HT-29 (cell line): Measurements from ENCODE around the gene ORAI3. TPM values are rescaled to one million over a fixed set of nuclear protein-coding genes. Genes with fewer than 3 reads are reported as not detected.

Experiments used
- DNase-seq: peaks from one replicate; pipeline ENCODE4 v3.0.0-alpha.2; 2015; ENCODE audit warnings: low spot score
- total RNA-seq: library from RNA; depleted of rRNA; stranded (reverse); fragments of >200 nt; shearing (Covaris generic); gene quantifications from 2 replicates; pipeline ENCODE4 v1.2.3, GENCODE V29; 2014

Gene ORAI3
- total RNA-seq, 1 experiment from 2014 or later, result 22.9 TPM

DNA sequence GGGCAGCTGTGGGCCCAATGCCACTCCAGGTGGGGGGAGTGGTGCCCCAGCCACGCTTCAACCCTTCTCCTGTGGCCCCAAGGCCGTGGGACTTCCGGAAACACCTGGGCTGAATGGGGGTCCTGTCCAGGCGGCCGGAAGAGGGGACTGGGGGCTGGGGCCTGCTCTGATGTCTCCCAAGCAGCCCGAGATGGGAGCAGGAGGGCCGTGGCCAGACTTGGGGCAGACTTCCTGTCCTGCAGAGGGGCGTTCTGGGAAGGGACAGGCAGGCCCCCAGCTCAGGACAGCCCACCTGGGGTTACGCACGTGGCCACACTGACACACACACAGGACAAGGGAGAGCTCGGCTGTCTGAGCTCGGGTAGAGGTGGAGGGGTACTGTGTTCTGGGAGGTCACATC is 41.2 kb downstream of the ORAI3 start:
- no peak for DNase-seq

DNA sequence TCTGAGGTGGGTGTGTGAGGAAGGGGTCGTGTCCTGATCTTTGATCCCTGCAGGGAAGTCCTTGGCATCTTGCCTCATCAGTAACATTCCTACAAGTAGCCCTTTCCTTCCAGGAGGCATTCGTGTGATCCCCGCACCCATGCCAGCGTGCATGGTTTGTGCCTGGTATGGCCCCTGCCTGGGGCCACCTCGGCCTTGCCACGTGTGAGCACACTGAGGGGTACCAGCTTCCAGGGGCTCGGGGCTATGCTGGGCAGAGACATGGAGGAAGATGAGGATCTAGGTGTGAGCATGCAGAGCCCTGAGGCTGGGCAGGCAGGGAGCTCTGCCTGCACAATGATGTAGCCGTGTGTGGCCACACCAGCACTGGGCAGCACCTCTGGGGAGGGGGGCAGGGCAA is 42.2 kb downstream of the ORAI3 start:
- no peak for DNase-seq

DNA sequence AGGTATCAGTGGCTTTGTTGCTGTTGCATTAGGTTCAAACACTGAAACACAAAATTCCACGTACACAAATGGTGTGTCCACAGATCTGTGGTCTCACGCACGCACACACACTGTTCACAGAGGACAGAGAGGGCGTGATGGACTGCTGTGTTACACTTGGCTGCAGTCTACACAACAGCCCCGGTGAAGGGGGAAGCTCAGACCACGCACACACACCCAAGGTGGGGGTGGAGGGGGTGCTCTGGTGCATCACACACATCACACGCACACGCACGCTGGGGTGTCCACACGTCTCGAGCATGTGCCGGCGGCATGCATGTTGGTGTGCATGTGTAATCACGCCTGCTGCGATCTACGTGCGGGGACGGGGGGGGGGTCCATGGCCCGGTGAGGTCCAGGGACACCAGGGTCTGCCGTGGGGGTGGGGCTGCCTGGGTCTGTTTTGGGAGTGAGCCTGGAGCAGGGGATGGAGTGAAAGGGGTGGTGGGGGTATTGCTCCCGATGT is 43.5 kb downstream of the ORAI3 start:
- DNase-seq, result no peak

DNA sequence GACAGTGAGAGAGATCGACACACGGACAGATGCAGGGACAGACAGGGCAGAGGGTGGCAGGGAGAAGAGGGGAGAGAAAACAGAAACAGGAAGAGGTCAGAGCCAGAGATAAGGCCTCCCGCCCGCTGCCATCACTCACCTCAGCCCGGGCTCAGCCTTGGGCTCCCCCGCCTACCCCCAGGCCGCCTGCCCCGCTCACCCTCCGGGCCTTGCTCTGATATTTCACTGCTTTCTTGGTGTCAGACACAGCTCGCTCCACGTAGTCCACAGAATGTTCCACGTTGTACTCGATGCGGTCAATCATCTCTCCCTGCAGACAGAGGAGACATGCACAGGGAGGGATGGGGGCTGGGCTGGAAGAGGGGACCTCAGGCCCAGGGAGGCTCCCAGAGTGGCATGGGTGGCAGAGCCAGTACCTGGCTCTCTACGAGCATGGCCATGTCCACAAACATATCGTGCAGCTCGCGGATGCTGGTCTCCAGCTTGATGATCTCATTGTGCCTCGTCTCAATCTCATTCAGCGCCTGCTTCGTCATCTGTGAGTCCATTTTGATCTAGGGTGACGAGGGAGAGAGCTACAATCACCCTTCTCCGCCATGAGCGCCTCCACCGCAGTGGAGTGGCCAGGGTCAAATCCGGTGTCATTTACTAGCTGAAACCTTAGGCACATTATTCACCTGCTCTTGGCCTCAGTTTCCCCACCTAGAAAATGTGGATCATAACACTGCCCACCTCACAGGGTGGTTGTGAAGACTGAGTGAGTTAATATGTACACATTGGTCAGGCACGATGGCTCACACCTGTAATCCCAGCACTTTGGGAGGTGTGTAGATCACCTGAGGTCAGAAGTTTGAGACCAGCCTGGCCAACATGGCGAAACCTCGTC is 44.3 kb downstream of the ORAI3 start:
- no peak for DNase-seq

DNA sequence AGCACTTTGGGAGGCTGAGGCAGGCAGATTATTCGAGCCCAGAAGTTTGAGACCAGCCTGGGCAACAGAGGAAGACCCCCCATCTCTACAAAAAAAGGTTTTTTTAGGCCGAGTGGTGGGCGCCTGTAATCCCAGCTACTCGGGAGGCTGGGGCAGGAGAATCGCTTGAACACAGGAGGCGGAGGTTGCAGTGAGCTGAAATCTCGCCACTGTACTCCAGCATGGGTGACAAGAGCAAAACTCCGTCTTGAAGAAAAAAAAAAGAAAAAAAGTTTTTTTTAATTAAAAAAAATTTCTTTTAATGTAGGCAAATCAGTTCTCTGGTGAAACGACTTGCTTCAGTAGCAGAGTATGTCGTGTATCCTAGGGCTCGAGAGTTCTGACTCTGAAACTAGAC is 47.1 kb downstream of the ORAI3 start:
- DNase-seq, result no peak

DNA sequence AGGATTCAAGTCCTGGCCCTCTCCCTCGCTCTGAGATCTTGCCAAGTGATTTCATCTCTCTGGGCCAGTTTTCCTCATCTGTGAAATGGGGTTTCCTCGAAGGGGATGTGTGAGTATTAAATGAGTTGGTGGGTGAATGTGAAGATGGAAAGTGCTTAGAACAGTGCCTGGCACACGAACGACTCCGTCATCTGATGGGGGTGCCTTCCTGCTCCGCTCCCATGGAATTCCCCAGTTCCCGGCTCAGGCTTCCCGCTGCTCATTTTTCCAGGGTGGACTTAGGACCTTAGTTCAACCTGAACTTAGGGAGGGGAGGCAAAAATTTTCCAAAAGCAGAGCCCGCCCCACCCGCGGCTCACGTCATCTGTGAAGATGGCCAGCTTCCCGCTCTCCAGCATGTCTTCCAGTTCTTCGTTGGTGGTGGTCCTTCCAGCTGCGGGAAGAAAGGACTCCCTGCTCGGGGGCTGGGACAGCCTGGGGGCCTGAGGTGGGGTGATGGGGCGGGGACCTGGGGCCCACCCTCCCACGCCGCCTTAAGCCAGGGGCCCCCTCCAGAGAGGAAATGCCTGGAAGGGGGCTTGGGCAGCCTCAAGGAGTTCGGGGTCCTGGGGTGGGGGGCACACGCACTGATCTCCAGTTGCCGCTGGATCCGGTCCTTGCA is 47.6 kb downstream of the ORAI3 start:
- DNase-seq, result no peak

DNA sequence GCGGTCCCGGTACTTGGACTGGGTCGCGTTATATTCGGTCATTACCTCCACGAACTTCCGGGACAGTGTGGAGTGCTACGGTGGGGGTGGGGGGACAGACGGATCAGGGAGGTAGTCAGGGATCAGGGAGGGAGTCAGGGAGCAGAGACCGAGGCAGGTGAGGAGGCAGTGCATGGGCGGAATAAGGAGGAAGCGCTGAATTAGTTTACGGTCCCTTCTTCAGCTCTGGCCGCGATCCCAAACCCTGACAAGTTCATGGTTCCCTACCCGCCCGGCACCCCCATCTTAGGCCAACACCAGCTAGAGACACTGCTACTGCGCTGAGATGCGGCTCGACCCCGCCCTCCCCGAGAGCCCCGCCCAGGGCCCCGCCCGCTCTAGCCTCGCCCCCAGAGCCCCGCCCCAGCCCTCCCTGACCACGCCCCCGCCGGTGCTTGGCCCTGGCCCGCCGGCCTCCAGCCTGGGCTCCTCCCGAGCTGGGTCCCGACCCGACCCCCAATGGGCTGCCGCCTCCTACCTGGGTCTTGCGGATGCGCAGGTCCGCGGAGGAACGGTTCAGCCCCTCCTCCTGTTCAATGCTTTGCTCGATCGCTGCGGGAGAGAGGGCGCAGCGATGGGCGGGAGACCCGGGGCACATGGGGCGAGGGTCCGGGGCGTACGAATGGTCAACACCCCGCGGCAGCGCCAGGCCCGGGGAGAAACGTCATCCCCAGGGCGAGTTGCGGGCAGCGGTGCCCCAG is 48.3 kb downstream of the ORAI3 start:
- DNase-seq, result peak; percentile 33

DNA sequence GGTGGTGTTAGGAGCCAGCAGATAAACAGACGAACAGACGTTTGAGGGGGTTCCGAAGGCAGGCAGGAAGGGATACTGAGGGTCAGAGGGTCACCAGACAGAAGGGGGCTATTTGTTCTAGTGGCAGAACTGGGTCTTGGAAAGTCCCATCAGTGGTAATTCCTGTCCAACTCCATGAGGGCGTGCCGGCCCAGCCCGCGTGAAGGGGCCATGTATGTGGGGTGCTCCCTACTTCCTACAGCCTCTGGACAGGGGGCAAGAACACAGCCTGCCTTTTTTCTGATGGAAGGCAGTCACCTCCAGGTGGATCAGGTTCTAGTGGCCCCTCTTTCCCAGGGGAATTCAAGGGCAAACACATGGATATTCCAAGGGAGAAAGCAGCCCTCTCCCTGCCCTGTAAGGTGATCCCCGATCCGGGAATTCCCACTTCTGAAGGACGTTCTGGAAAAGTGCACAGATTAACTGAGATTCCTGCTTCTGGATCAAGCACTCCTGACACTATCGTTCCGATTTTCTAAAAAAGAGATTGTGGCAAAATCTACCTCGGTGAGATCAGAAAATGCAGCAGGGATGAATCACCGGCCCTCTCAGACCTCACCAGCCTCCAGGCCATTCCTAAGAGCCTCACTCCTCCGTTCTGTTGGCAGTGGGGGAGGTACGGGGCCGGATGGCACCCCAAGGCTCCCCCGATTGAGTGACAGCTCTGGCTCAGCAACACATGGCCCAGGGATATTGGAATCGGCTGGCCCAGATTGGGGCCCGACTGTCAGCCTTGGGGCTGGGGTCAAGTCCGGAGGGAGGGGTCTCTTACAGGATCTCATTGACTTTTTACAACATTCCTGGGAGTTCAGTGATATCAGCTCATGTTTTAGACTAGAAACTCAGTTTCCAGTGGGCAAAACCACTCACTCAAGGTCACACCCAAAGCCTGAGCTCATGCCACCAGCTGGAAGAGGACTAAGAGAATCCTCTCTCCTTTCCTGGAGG is 49.1 kb downstream of the ORAI3 start:
- DNase-seq, result no peak

DNA sequence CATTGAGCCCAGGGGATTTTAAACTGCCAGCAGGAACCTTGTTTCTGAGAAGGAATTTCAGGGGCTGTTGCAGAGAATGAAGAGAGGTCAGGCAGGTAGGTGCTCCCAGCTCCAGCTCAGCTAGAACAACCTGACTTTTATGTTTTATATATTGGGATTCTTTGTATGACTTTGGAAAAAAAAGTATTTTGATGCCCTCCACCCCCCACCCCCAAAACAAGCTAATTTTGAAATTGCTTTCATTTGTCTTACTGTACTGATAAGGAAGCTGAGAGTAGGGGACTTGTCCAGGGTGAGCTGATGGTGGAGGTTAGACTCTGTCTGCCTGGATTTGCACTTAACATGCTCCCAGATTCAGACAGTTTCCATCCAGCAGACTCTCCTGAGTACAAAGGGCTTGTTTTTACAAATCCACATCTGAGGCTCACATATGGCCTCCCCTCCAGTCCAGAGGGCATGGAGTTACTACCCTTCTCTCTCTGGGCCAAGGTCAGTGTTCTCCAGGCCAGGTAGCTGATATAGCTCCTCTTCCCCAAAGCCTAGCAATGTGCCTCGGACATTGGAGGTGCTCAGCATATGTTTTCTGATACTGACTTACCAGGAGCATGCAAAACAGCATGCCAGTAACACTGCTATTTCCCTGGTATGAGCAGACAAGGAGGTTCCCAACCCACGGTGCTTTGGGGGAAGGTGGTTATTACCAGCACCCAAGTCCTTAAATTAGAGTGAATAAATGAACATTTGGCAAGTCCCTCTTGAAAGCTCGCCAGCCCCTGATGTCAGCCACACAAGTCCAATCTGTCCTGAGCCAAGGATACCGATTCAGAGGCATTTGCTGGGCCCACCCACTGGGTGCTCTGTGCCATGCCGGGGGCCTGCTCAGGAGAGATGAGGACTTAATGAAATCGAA is 50.2 kb downstream of the ORAI3 start:
- DNase-seq, result no peak

DNA sequence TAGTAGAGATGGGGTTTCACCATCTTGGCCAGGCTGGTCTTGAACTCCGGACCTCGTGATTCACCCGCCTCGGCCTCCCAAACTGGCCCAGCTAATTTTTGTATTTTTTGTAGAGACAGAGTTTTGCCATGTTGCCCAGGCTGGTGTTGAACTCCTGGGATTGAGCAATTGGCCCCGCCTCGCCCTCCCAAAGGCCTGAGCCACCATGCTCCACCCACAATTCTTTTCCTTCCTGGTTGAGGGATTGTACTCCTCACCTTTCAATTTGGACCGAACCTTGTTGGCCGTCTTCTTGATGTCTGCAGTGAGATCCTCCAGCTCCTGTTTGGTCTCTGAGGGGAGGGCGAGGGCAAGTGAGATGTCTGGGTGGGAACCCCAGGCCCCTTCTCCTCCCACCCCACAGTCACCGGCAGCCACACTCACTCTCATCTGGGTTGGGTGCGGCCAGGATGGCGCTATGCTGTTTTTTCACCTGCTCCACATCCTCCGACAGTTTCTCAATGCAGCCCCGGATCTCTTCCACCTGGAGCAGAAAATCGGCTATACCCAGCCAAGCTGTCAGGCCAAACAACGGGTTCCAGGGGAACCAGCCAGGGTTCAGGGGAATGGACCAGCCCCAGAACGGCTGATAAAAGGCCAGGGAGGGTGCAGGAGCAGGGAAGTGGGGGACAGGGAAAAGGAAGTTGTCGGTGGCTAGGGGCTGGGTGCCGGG is 52.0 kb downstream of the ORAI3 start:
- no peak for DNase-seq

DNA sequence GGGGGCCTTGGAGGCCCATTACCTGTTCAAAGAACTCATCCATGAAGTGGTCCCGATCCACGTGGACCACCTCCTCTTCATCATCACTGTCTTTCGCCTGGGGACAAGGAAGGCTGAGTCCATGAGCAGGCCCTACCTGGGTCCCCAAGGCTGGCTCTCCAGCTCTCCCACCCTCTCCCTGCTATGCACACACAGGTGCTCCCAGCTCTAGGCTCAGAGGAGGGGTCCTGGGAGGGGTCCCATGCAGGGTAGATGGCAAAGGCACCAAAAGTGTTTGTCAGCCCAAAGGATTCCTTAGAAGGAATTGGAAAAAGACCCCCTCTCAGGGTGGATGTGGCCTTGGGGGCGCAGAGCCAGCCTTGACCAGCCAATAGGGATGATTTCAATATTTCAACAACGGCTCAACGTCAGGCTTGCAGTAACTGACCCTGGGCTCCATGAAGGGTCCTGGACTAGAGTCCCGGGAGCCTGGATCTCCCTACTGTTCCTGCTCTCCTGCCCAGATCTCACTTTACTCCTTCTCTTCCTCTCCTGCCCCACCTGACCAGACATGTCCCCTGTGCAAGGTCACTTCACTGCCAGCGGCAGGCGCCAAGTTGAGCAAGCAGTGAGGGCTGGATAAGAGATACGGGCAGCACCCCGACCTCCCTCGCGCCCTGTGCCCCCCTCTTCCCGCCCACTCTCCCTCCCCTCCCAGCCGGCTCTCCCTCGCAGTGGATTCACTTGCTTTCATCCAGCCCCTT is 52.8 kb downstream of the ORAI3 start:
- DNase-seq, result no peak

DNA sequence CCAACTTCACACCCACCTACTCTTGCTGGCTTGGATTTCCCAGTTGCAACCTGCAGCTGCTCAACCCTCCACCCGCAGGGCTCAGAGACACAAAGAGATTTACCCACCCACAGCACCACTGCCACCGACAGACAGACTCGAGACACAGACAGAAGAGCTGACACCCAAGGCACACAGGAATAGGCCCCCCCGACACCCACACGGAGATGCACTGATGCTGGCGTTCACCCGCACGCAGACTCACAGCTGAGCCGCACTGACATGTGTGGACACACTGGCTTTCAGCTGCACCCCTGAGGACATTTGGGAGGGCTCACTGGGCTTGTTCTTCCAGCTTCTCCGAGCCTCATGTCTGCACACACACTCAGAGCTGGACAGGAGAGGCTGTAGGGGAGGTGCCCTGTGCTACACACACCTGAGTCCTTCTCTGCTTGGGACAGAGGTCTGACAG is 53.4 kb downstream of the ORAI3 start:
- DNase-seq, result no peak

DNA sequence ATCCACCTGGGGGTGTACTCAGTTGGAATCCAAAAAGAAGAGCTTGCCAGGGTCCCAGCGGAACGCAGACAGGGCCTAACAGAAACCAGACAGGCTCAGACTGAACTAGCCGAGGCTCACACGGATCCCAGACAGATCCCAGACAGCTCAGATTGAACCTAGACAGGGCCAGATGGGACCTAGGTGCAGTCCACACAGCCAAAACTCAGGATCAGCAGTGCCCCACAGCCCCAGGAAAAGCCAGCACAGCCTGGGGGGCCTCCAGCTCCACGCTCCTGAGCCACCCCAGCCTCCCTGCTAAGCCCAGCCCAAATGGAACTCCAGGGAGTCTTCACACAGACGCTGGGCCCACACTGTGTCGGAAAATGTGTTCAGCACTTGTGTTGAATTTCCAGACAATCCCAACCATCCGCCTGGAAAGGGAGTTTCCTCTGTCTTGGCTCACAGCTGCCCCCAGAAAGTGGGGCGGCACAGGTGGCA is 54.0 kb downstream of the ORAI3 start:
- DNase-seq, result no peak

DNA sequence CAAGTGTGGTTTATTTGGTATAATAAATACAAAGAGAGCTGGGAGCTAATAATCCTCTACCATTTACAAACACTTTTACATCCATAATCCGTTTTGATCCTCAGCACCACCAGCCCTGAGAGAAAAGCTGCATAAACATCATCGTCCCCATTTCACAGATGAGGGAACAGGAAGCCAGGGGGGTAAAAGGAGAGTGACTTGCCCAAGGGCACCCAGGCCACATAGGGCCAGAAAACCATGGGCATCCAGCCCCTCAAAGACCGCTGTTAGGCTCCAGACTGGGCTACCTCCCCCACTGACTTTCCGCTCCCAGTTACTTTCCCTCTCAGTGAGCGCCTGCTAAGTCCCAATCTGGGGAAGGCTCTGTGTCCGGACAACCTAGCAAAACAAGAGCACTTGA is 54.9 kb downstream of the ORAI3 start:
- DNase-seq, result no peak
